HG02852 (cell line): ENCODE measurements around the gene OSBPL3.

Experiments
- ATAC-seq: cut with Tn5 transposase; IDR thresholded peaks from one replicate; pipeline ENCODE4 v1.9.1; 2021; ENCODE audit warnings: mild to moderate bottlenecking, moderate library complexity; ENCODE audit not compliant: unreplicated experiment

Gene OSBPL3

GRCh38 chr7:24833549-24833948 lies 146.4 kb downstream of the OSBPL3 start:
- ATAC-seq: no peak

GRCh38 chr7:24831240-24831639 lies 148.7 kb downstream of the OSBPL3 start:
- no peak for ATAC-seq

- ATAC-seq: no peak
Observed at GRCh38 chr7:24830440-24831050, 149.4 kb downstream of the OSBPL3 start.

GRCh38 chr7:24829787-24830186 lies 150.2 kb downstream of the OSBPL3 start:
- ATAC-seq: no peak

- ATAC-seq: no peak
Observed at GRCh38 chr7:24828891-24829661, 150.9 kb downstream of the OSBPL3 start.

- ATAC-seq: no peak
Observed at GRCh38 chr7:24827589-24827988, 152.4 kb downstream of the OSBPL3 start.

- ATAC-seq: no peak
Observed at GRCh38 chr7:24827027-24827426, 153.0 kb downstream of the OSBPL3 start.

- ATAC-seq: no peak
Observed at GRCh38 chr7:24826662-24827020, 153.3 kb downstream of the OSBPL3 start.

- ATAC-seq: no peak
Observed at GRCh38 chr7:24825931-24826661, 153.9 kb downstream of the OSBPL3 start.

- ATAC-seq: no peak
Observed at GRCh38 chr7:24825381-24825794, 154.6 kb downstream of the OSBPL3 start.

- ATAC-seq: no peak
Observed at GRCh38 chr7:24824896-24825295, 155.1 kb downstream of the OSBPL3 start.

- ATAC-seq: no peak
Observed at GRCh38 chr7:24824400-24824799, 155.6 kb downstream of the OSBPL3 start.

- ATAC-seq: no peak
Observed at GRCh38 chr7:24821754-24822054, 158.3 kb downstream of the OSBPL3 start.

GRCh38 chr7:24821045-24821753 lies 158.8 kb downstream of the OSBPL3 start:
- peak; percentile 77 for ATAC-seq

- no peak for ATAC-seq
Observed at GRCh38 chr7:24820730-24821044, 159.3 kb downstream of the OSBPL3 start.

- peak; percentile 58 for ATAC-seq
Observed at GRCh38 chr7:24819916-24820689, 159.9 kb downstream of the OSBPL3 start.

GRCh38 chr7:24817339-24817738 lies 162.6 kb downstream of the OSBPL3 start:
- ATAC-seq: no peak

- no peak for ATAC-seq
Observed at GRCh38 chr7:24816868-24817267, 163.1 kb downstream of the OSBPL3 start.

- ATAC-seq: no peak
Observed at GRCh38 chr7:24812305-24812945, 167.6 kb downstream of the OSBPL3 start.

GRCh38 chr7:24808518-24808917 lies 171.5 kb downstream of the OSBPL3 start:
- no peak for ATAC-seq
